OCI-LY3 (cell line): ENCODE data around the gene GPHN.

Experiments used
- EZH2phosphoT487 ChIP-seq: fragments of 200-600 bp; shearing (Covaris generic); IDR thresholded peaks from 2 replicates; pipeline ENCODE4 v1.6.1; 2018; ENCODE audit warnings: antibody characterized with exemption, mixed run types, low read depth
- TF ChIP-seq, protein P1 (sequence below): fragments of 200-600, 300-600 bp; sonication (generic); IDR thresholded peaks from 2 replicates; pipeline ENCODE4 v1.5.1; 2014; ENCODE audit warnings: antibody characterized with exemption, low read length, low read depth

- TF ChIP-seq, protein P1, sequence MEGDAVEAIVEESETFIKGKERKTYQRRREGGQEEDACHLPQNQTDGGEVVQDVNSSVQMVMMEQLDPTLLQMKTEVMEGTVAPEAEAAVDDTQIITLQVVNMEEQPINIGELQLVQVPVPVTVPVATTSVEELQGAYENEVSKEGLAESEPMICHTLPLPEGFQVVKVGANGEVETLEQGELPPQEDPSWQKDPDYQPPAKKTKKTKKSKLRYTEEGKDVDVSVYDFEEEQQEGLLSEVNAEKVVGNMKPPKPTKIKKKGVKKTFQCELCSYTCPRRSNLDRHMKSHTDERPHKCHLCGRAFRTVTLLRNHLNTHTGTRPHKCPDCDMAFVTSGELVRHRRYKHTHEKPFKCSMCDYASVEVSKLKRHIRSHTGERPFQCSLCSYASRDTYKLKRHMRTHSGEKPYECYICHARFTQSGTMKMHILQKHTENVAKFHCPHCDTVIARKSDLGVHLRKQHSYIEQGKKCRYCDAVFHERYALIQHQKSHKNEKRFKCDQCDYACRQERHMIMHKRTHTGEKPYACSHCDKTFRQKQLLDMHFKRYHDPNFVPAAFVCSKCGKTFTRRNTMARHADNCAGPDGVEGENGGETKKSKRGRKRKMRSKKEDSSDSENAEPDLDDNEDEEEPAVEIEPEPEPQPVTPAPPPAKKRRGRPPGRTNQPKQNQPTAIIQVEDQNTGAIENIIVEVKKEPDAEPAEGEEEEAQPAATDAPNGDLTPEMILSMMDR: no peak
- TF ChIP-seq EZH2phosphoT487: no peak
Observed at GRCh38 chr14:67228325-67228984, 720.5 kb downstream of the GPHN start.
